H1 (cell line): Measurements from ENCODE around the gene DBH. TPM values are rescaled to one million over a fixed set of nuclear protein-coding genes. Genes with fewer than 3 reads are reported as not detected.

Source experiments
- CTCF ChIA-PET: fragments of 300-600 bp; sonication (Branson Sonifier 250); formaldehyde crosslinking; loops from one replicate; lab custom pipeline; 2021; ENCODE audit not compliant: partially characterized antibody; lab: Charles Lee
- POLR2A ChIA-PET: fragments of 300-600 bp; sonication (Branson Sonifier 250); formaldehyde crosslinking; loops from one replicate; lab custom pipeline; 2021; ENCODE audit warnings: inconsistent platforms; ENCODE audit not compliant: partially characterized antibody; lab: Charles Lee
- DNase-seq, 2 experiments: peaks; one replicate each; pipeline versions ENCODE4 v3.0.0 to v3.0.0-alpha.2; 2010 to 2022; ENCODE audit warnings: low spot score in 2 of 2, low read depth in 1 of 2, mixed read lengths in 1 of 2
- FAIRE-seq: peaks from 2 replicates; lab custom pipeline; 2011; peaks lifted over from hg19 to GRCh38; lab: Jason Lieb, UNC
- H2AFZ ChIP-seq: 2 replicates; pipeline ENCODE4 v1.8.1; 2012; ENCODE audit warnings: low read length, inconsistent platforms
- H2AK5ac ChIP-seq: 2 replicates; pipeline ENCODE4 v1.6.1; 2013; ENCODE audit warnings: low read depth, low read length
- H2BK120ac ChIP-seq: replicated peaks from 2 replicates; pipeline ENCODE3; 2013; ENCODE audit warnings: low read depth, low read length, inconsistent platforms
- H2BK12ac ChIP-seq: 2 replicates; pipeline ENCODE4 v1.6.1; 2013; ENCODE audit warnings: low read depth, low read length
- H2BK15ac ChIP-seq: 2 replicates; pipeline ENCODE4 v1.6.1; 2013; ENCODE audit warnings: low read length
- H2BK20ac ChIP-seq: 2 replicates; pipeline ENCODE4 v1.6.1; 2013; ENCODE audit warnings: low read length
- H2BK5ac ChIP-seq: 2 replicates; pipeline ENCODE4 v1.6.1; 2013; ENCODE audit warnings: low read depth, low read length
- H3K14ac ChIP-seq: 2 replicates; pipeline ENCODE4 v1.6.1; 2013; ENCODE audit warnings: inconsistent platforms; ENCODE audit not compliant: insufficient read length
- H3K18ac ChIP-seq: 2 replicates; pipeline ENCODE4 v1.6.1; 2013; ENCODE audit warnings: low read length; ENCODE audit errors: extremely low read depth
- H3K23ac ChIP-seq: 2 replicates; pipeline ENCODE4 v1.6.1; 2013; ENCODE audit warnings: inconsistent platforms; ENCODE audit not compliant: insufficient read length
- H3K23me2 ChIP-seq: 2 replicates; pipeline ENCODE4 v1.6.1; 2013; ENCODE audit warnings: low read depth, low read length
- H3K27ac ChIP-seq: 2 replicates; pipeline ENCODE4 v1.6.1; 2011; ENCODE audit warnings: low read depth, low read length, inconsistent platforms
- H3K27me3 ChIP-seq, 4 experiments: replicated peaks in 1 of 4; 1 replicate in 1 of 4; 2 replicates in 3 of 4; pipeline versions ENCODE4 v1.6.1 to v1.8.1; 2011 to 2013; ENCODE audit warnings: low read length in 3 of 4, mild to moderate bottlenecking in 3 of 4, inconsistent platforms in 2 of 4, mixed read lengths in 2 of 4, moderate library complexity in 1 of 4; ENCODE audit not compliant: control insufficient read depth in 3 of 4, insufficient read depth in 3 of 4; ENCODE audit errors: extremely low read depth in 1 of 4
- H3K36me3 ChIP-seq, 4 experiments: 2 replicates each; pipeline versions ENCODE4 v1.6.1 to v1.8.1; 2011 to 2013; ENCODE audit warnings: mild to moderate bottlenecking in 4 of 4, low read length in 3 of 4, moderate library complexity in 2 of 4, control low read depth in 1 of 4, inconsistent platforms in 1 of 4; ENCODE audit not compliant: insufficient read depth in 4 of 4, control insufficient read depth in 2 of 4
- H3K4ac ChIP-seq: replicated peaks from 2 replicates; pipeline ENCODE3; 2013; ENCODE audit warnings: low read length, low read depth, mixed read lengths, inconsistent platforms; ENCODE audit not compliant: insufficient read length
- H3K4me1 ChIP-seq, 4 experiments: replicated peaks in 1 of 4; 1 replicate in 1 of 4; 2 replicates in 3 of 4; pipeline versions ENCODE4 v1.6.1 to v1.8.1; 2011 to 2013; ENCODE audit warnings: low read length in 3 of 4, inconsistent platforms in 2 of 4, mixed read lengths in 1 of 4; ENCODE audit not compliant: insufficient read depth in 4 of 4, control insufficient read depth in 3 of 4
- H3K4me2 ChIP-seq, 2 experiments: 2 replicates each; pipeline versions ENCODE4 v1.6.1 to v1.8.1; 2011 to 2013; ENCODE audit warnings: low read depth in 2 of 2, low read length in 2 of 2, control low read depth in 1 of 2, inconsistent platforms in 1 of 2, mild to moderate bottlenecking in 1 of 2; ENCODE audit not compliant: insufficient read depth in 1 of 2
- H3K4me3 ChIP-seq, 4 experiments: fragments of 200-600, 300-600 bp in 1 of 4; sonication (generic), shearing (Covaris generic), sonication (Bioruptor Twin) in 1 of 4; 2 replicates each; pipeline versions ENCODE4 v1.5.1 to v1.8.1; 2011 to 2016; ENCODE audit warnings: low read length in 4 of 4, low read depth in 3 of 4, control low read depth in 2 of 4, inconsistent platforms in 2 of 4, mild to moderate bottlenecking in 2 of 4, mixed read lengths in 1 of 4, moderate library complexity in 1 of 4; ENCODE audit not compliant: insufficient read depth in 2 of 4; ENCODE audit errors: extremely low read depth in 1 of 4
- H3K56ac ChIP-seq: replicated peaks from 2 replicates; pipeline ENCODE3; 2013; ENCODE audit warnings: low read depth, mild to moderate bottlenecking, mixed read lengths, low read length, inconsistent platforms; ENCODE audit not compliant: insufficient read length
- H3K79me1 ChIP-seq: 2 replicates; pipeline ENCODE4 v1.6.1; 2013; ENCODE audit warnings: low read depth, low read length, control low read depth
- H3K79me2 ChIP-seq, 2 experiments: 2 replicates each; pipeline versions ENCODE4 v1.6.1 to v1.8.1; 2012 to 2013; ENCODE audit warnings: low read length in 2 of 2, mild to moderate bottlenecking in 2 of 2, inconsistent platforms in 1 of 2; ENCODE audit not compliant: insufficient read depth in 2 of 2, control insufficient read depth in 1 of 2
- H3K9ac ChIP-seq, 4 experiments: replicated peaks in 1 of 4; 1 replicate in 1 of 4; 2 replicates in 3 of 4; pipeline versions ENCODE4 v1.6.1 to v1.8.1; 2011 to 2013; ENCODE audit warnings: low read depth in 3 of 4, low read length in 3 of 4, control low read depth in 2 of 4, mild to moderate bottlenecking in 2 of 4, moderate library complexity in 2 of 4, inconsistent platforms in 1 of 4; ENCODE audit errors: extremely low read depth in 1 of 4
- H3K9me3 ChIP-seq, 2 experiments: 2 replicates each; pipeline versions ENCODE4 v1.6.1 to v1.8.1; 2012 to 2013; ENCODE audit warnings: mild to moderate bottlenecking in 2 of 2, moderate library complexity in 2 of 2, control low read depth in 1 of 2, inconsistent platforms in 1 of 2, low read depth in 1 of 2, low read length in 1 of 2, mixed read lengths in 1 of 2; ENCODE audit not compliant: insufficient read depth in 2 of 2
- H4K20me1 ChIP-seq, 2 experiments: replicated peaks in 1 of 2; 2 replicates each; pipeline versions ENCODE3 to v1.8.1; 2011 to 2013; ENCODE audit warnings: inconsistent platforms in 2 of 2, low read length in 2 of 2, mild to moderate bottlenecking in 1 of 2; ENCODE audit not compliant: insufficient read depth in 2 of 2, control insufficient read depth in 1 of 2
- H4K5ac ChIP-seq: 2 replicates; pipeline ENCODE4 v1.6.1; 2013; ENCODE audit warnings: low read length, low read depth, mixed read lengths, inconsistent platforms; ENCODE audit not compliant: insufficient read length
- H4K8ac ChIP-seq: 2 replicates; pipeline ENCODE4 v1.8.0; 2013; ENCODE audit warnings: mild to moderate bottlenecking, moderate library complexity, low read length, inconsistent platforms; ENCODE audit not compliant: insufficient read depth; ENCODE audit errors: extremely low read depth
- H4K91ac ChIP-seq: replicated peaks from 2 replicates; pipeline ENCODE3; 2013; ENCODE audit warnings: low read length, mixed read lengths, inconsistent platforms; ENCODE audit not compliant: insufficient read length
- BRCA1 ChIP-seq: IDR thresholded peaks from 2 replicates; pipeline ENCODE4 v1.6.1; 2012; ENCODE audit warnings: low read depth, low read length, improper control_type of control experiment
- CEBPB ChIP-seq: IDR thresholded peaks from 2 replicates; pipeline ENCODE4 v1.6.1; 2012; ENCODE audit warnings: low read depth, low read length
- CHD2 ChIP-seq: IDR thresholded peaks from 2 replicates; pipeline ENCODE4 v1.6.1; 2012; ENCODE audit warnings: low read length, improper control_type of control experiment
- EZH2 ChIP-seq: fragments of 200-600 bp; sonication (generic); IDR thresholded peaks from 2 replicates; pipeline ENCODE4 v1.7.1; 2012; ENCODE audit warnings: low read depth, mild to moderate bottlenecking, moderate library complexity, low read length, inconsistent platforms; ENCODE audit not compliant: severe bottlenecking
- GABPA ChIP-seq: IDR thresholded peaks from 2 replicates; pipeline ENCODE4 v1.6.1; 2011; ENCODE audit warnings: mild to moderate bottlenecking, low read length, moderate library complexity, borderline replicate concordance; ENCODE audit not compliant: insufficient read depth
- HDAC2 ChIP-seq, 2 experiments: fragments of 300-600 bp in 1 of 2; sonication (generic) in 1 of 2; IDR thresholded peaks; 2 replicates each; pipeline ENCODE4 v1.6.1; 2011 to 2012; ENCODE audit warnings: low read depth in 2 of 2, low read length in 2 of 2, mild to moderate bottlenecking in 2 of 2, moderate library complexity in 2 of 2, borderline replicate concordance in 1 of 2, inconsistent platforms in 1 of 2
- KDM4A ChIP-seq: IDR thresholded peaks from one replicate; pipeline ENCODE4 v1.7.1; 2012; ENCODE audit warnings: low read depth, mild to moderate bottlenecking, moderate library complexity, low read length, inconsistent platforms; ENCODE audit not compliant: severe bottlenecking
- NRF1 ChIP-seq: IDR thresholded peaks from 2 replicates; pipeline ENCODE4 v1.6.1; 2011; ENCODE audit warnings: mild to moderate bottlenecking, low read depth, low read length, improper control_type of control experiment
- RNF2 ChIP-seq: fragments of 200-900, 300-1000 bp; sonication (generic); IDR thresholded peaks from 2 replicates; pipeline ENCODE4 v1.7.1; 2016; ENCODE audit warnings: borderline replicate concordance, low read depth, mild to moderate bottlenecking, antibody characterized with exemption, low read length; ENCODE audit not compliant: poor library complexity, severe bottlenecking; ENCODE audit errors: missing control alignments
- TAF7 ChIP-seq: optimal IDR thresholded peaks from 2 replicates; pipeline ENCODE3; 2011; ENCODE audit warnings: low read depth, mild to moderate bottlenecking, inconsistent platforms, low read length, moderate library complexity, borderline replicate concordance
- WGBS, 2 experiments: shearing (Covaris generic) in 1 of 2; methylation state at CpG; one replicate each; pipeline versions ENCODE4 v1.1.6 to v1.1.7; 2013 to 2015; ENCODE audit warnings: low lambda C conversion rate in 2 of 2, mixed read lengths in 2 of 2, inconsistent platforms in 1 of 2, low coverage in 1 of 2, missing lambda C conversion rate in 1 of 2; ENCODE audit not compliant: insufficient replicate concordance in 2 of 2, insufficient coverage in 1 of 2, insufficient read length in 1 of 2; ENCODE audit errors: extremely low coverage in 1 of 2, missing lambda C conversion rate in 1 of 2; 5-methylcytosine and 5-hydroxymethylcytosine counted together
- polyA plus RNA-seq, 7 experiments: library from polyadenylated mRNA; depleted of rRNA in 3 of 7; stranded (reverse) in 5 of 7; unstranded in 2 of 7; fragments of >200 nt in 5 of 7; fragments of 200-250 nt in 2 of 7; gene quantifications; 1 replicate in 5 of 7; 2 replicates in 1 of 7; 4 replicates in 1 of 7; pipeline versions ENCODE4 v1.2.1 to v1.2.3, GENCODE V29; 2011 to 2013; ENCODE audit warnings: missing spikeins in 2 of 7, mixed read lengths in 2 of 7
- total RNA-seq: library from RNA; stranded (reverse); fragmentation: NEBNext Ultra II Directional; extraction: Animal tissue kit (Norgen Biotek cat#: 25700); gene quantifications from 2 replicates; pipeline ENCODE4 v1.2.1, GENCODE V29; 2021

Gene DBH
- total and polyA plus RNA-seq, 2 of the 8 experiments (the other 6 are each of a cell fraction or from before 2014, with no cell fraction given) = 0.18 TPM; not detected in 1

GRCh38 chr9:133645021-133645765 lies 9.0 kb downstream of the DBH start:
- no peak overlapping the region for H3K23ac ChIP-seq
- H4K5ac ChIP-seq = no peak overlapping the region
- no peaks in the 10 kb centered on the region for H3K9me3 ChIP-seq
- no peak overlapping the region for H3K4me3 ChIP-seq
- DNase-seq = no peak
- H2BK20ac ChIP-seq = no peak overlapping the region
- peaks cover 0 to 5% (median 0%) of the 10 kb centered on the region in 4 experiments; a peak in 2 of 7 replicates for H3K4me1 ChIP-seq
- no peak overlapping the region for H2BK120ac ChIP-seq
- no peak overlapping the region for H3K56ac ChIP-seq
- no peak overlapping the region for H2AFZ ChIP-seq
- no peak overlapping the region for H3K18ac ChIP-seq
- no peaks in the 10 kb centered on the region for H3K27me3 ChIP-seq
- ChIA-PET POLR2A (interaction anchor here (0.6 to 1.5 kb wide), 2 partner anchors 11 to 30 kb away, joined by 3 to 7 read pairs; no protein-coding TSS in a partner anchor), CTCF (interaction anchor here (0.6 to 1.4 kb wide), 5 partner anchors 14 to 1429 kb away, joined by 3 to 4 read pairs (median 3); no protein-coding TSS in a partner anchor)
- no peaks in the 10 kb centered on the region for H3K79me2 ChIP-seq
- H2AK5ac ChIP-seq = no peak overlapping the region
- no peak overlapping the region for H2BK5ac ChIP-seq
- H2BK15ac ChIP-seq = no peak overlapping the region
- FAIRE-seq = no peak
- no peak overlapping the region for H4K8ac ChIP-seq
- no peaks in the 10 kb centered on the region for H3K36me3 ChIP-seq
- H4K91ac ChIP-seq = no peak overlapping the region
- no peaks in the 10 kb centered on the region for H4K20me1 ChIP-seq
- H3K23me2 ChIP-seq = 0 out of 2 replicates have a peak, but pooled peaks cover 1% of the 10 kb centered on the region
- 85% methylated on average over 10 of the region's 10 CpGs; no CpG with 5 or more reads in 1 of the 2 experiments for WGBS, 2 experiments
- H3K4ac ChIP-seq = no peak overlapping the region
- no peak overlapping the region for H3K27ac ChIP-seq
- no peaks in the 10 kb centered on the region; the same call in 1 of the 2 replicates for H3K79me1 ChIP-seq
- H2BK12ac ChIP-seq = no peak overlapping the region
- H3K9ac ChIP-seq = no peak overlapping the region
- no peak overlapping the region for H3K14ac ChIP-seq
- H3K4me2 ChIP-seq = no peak overlapping the region
- TF ChIP-seq TAF7 = no peak
- TF ChIP-seq EZH2 = no peak
- TF ChIP-seq RNF2 = no peak
- TF ChIP-seq CHD2 = no peak
- no peak for TF ChIP-seq GABPA
- no peak for TF ChIP-seq CEBPB
- TF ChIP-seq BRCA1 = no peak
- no peak for TF ChIP-seq KDM4A
- no peak for TF ChIP-seq NRF1
- TF ChIP-seq HDAC2 (IDR thresholded peaks at IDR 0.05; ENCODE audit: borderline replicate concordance in 1 of 2, low read depth in 2 of 2, low read length in 2 of 2) = no peak
